Renal cortex interstitium (tissue), 11 donors: ENCODE results near the gene CDH18. TPM values are rescaled to one million over a fixed set of nuclear protein-coding genes. Genes with fewer than 3 reads are reported as not detected.

Source experiments
- DNase-seq, 11 donors: peaks; one replicate each; pipeline ENCODE4 v3.0.0-alpha.2; 2013; ENCODE audit warnings: low read depth in 9 of 11, low spot score in 4 of 11; ENCODE audit errors: extremely low read depth in 1 of 11
- polyA plus RNA-seq, 3 donors: library from polyadenylated mRNA; unstranded; fragments of 120-200 nt; gene quantifications; one replicate each; pipeline ENCODE4 v1.2.1, GENCODE V29; 2013; ENCODE audit not compliant: insufficient read length in 3 of 3

CDH18 gene
- polyA plus RNA-seq, 3 donors = 0.55 to 1.5 (median 1.0) TPM

DNA sequence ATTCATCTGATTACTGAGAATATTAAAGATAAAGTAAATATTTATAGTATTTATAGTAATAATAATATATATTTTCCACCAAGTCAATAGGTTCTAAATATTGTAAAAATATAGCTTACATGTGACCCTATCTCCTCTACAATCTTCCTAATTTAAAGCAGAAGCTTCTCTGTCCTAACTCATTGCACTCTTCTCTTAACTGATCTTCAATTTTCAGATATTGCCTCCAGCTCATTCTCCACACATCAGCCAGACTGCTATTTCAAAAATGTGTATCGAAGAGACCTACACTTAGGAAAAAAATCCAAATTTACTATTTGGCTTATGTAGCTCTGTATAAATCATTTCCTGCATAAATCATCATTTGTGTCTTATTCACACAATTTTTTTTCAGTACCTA is 47.8 kb downstream of the CDH18 start:
- DNase-seq = no peak

DNA sequence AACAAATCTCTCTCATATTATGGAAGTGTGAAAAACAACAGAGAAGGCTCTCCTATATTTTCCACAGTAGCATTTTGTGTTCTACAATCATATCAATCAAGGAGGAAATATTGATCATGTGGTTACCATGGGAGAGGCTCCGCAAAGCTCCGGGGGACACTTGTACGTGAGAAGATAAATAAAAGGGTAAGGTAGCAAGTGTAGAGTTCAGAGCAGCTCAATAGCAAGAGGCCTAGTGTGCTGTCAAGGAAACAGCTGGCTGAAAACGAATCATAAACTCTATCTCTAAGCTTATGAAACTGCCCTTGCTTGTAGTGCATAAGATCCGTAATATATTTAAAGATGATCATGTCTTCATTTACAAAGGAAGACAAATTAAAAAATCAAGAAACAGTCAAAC is 57.5 kb downstream of the CDH18 start:
- DNase-seq = no peak

DNA sequence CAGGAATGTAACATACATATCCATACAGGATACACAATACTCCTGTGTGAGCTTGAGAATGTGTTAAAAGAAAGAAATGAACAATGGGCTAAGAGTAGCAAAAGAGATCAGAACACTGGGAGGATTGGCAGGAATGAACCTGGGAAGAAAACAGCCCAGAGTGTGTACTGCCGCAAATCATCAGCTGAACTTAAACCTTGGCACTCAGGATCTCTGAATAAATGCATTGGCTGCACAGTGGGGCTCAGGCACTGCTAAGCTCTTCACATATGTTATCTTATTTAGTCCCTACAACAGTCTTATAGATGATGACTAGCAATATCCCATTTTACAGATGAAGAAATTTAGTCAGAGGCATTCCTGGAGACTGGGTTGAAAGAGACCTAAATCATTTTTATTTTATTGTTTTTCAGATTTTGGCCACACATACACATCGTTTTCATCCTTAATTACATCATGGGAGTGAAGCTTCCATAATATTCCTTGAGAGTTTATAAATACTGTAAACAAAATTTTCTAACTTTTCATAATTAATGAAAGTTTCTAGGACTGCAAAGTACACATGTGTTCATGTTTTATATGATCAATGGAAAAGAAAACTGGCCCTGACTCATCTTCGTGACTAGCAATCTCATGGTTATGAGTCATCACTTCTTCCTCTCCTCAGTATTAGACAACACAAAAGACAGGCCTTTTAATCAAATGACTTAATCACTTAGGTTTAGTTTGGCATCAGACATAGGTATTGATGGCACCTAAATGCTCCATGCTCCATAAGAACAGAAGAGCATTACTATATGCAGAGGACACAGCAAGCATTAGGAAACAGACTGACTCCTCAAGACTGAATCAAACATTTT is 59.2 kb downstream of the CDH18 start:
- no peak for DNase-seq

DNA sequence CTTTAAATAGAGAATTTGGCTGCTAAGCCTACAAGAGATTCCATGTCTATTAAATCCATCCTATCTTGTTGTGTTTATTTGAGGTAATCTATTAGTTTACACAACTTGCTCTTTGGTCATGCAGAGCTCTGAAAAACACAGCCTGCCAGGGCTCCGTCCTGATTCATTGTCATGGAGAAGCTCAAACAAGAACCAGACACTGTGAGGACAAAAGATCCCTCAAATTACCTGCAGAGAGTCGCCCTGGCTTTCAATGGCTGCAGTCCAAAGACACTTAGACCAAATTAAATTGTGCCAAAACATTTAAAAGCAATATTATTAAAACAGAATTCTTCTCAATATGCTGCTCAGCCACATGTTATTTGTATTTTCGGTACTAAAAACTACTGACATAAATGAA is 60.1 kb downstream of the CDH18 start:
- no peak for DNase-seq

DNA sequence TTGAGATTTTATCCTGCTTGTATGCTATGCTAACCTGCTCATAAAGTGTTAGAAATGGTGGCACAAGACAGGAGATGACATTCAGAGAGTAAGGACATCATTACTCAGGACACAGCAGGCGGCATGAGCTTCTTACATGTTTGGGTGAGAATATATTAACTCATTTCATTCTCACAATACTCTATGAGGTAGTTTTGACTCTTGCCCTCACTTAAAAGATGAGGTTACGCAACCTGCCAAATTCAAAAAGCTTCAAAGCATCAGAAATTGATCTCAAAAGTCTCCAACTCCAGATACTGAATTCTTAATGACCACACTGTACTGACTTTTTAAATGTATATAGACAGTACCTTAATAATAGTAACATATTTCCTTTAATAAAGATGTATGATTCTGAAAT is 60.8 kb downstream of the CDH18 start:
- DNase-seq = no peak

DNA sequence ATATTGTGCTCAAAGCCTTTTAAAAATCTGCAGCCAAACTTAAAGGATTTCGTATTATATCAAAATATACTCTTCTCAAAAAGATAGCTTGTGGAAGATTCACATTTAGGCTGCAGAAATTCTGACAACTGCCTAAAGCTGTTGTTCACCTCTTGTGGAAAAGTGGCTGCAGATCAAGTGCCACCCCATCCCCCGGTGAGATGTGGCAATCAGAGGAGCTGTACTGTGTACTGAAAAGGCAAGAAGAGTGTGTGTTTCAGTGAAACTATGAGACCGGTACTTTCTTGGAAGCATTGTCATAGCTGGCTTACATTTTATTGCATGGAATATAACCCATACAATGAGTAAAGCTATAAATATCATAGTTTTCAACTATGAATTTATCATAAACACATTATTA is 64.3 kb downstream of the CDH18 start:
- DNase-seq = no peak

DNA sequence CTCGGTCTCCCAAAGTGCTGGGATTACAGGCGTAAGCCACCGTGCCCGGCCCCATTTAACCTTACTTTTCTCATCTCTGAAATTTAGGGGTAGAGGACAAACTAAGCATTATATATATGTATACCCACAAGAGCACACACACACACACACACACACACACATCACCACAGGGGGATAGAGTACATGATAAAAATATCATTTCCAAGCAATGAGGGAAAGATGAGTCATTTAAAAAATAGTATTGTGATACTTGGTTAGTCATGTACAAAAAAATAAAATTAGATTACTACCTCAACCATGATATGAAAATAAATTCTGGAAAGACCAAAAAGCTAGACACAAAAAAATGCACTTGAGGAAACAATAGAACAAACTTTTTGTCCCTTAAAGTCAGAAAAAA is 67.2 kb downstream of the CDH18 start:
- DNase-seq = no peak

DNA sequence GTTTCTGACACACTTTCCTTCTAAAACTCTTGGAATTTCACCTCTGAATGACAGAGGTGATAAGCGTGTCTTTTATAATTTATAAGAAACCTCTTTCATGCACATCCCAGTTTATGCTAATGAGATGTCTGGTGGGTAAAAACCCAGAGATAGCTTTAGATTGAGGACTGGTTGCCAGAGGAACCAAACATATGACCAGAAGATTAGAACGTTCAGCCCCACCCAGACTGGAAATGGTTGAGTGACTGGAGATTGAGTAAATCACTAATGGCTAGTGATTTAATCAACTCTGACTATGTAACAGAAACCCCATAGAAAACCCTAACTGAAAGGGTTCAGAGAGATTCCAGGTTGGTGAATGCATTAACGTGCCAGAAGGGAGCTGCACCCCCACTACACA is 69.2 kb downstream of the CDH18 start:
- DNase-seq = no peak

DNA sequence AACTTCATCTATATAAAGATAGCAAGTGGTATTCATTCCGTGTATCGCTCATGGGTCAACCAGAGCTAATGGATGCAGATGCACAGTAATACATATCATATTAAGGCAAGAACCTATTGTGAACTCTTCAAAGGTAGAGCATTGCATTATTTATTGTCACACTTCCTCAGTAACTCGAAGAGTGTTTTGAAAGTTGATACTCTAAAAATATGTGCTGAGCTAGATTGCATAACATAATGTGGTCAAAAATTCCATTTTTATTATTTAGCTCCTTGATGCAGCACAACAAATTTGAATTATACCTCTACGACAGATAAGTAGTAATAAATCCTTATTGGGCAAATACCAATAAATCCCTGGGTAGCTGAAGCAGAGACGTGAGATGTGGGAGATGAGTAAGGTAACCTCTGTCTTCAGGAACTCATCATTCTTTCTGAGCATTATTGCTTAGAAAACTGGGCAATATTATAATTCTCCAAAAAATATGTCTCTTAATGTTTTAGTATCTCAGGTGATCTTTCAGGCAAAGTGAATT is 70.3 kb downstream of the CDH18 start:
- no peak for DNase-seq

DNA sequence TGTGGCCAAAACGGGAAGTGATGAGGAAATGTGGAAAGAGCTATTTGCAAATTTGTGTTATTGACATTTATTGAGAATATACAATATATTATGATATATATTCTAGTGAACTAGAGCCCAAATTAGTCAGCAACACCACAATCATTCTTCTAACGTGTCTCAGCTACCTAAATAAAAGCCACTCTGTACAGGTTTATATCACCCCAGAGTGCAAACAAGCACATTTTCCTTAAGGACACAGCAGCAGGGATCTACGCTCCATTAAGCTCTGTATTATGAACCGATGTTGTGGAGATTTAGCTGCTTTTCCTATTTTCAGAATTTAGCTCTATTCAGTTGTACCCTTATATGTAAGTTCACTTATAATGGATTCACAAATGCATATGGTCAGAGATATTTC is 77.9 kb downstream of the CDH18 start:
- DNase-seq = no peak

DNA sequence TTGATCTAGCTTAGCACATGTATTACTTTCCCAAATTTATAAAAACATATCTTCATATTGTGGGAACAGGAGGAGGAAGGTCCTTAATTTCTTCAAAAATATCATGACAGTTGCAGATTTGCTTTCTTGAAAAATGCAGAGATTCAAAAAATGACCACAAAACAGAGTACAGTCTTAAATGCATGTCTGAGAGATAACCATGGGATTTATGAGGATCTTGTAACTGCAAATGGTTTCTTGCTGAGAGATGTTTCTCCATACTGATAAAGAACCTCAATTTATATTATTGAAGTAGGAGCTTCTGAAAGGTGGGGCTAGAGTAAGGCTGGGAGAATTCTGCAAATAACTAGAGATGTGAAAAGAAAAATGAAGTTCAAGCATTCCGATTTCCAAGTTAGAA is 83.2 kb downstream of the CDH18 start:
- DNase-seq = no peak

DNA sequence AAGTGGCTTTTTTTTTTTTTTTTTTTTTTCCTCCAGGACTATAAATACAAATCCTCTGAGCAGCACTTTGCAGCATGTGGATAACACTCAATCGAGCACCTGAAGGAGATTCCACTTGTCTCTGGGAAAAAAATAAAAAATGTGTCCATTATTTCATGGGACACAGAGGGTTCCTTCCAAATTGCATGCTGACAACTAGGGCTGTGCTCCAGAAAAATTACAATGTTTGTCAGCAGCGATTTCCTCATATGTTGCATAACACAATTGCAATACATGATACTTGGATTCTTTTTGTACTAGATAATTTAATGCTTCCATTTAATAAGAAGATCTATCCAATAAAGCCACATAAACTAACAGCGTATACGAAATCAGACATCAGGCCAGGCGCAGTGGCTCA is 84.4 kb downstream of the CDH18 start:
- no peak for DNase-seq

DNA sequence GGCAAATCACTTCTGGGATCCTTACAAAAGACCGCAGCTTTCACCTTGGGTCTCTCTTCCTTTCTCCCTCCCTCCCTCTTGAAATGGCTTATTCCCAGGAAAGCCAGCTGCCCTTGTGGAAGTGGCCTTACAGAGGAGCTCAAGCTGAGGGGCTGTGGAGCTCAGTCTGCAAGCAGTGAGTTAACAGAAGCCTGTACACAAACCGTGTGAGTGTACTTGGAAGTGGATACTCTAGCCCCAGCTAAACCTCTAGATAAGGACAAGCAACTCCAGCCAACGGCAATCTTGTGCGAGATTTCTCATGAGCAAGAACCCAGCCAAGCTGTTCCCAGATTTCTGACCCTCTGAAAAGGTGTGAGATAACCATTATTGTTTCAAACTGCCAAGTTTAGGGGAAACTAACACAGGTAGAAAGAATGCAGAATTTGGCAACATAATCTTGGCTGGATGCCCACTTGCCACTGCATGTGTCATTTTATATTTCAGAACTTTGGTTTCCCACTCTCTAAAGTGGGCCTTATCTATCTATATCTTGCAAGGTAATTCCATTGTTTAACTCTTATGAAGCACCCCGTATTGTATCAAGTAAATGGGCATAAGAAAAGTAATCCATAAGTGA is 85.6 kb downstream of the CDH18 start:
- no peak for DNase-seq

DNA sequence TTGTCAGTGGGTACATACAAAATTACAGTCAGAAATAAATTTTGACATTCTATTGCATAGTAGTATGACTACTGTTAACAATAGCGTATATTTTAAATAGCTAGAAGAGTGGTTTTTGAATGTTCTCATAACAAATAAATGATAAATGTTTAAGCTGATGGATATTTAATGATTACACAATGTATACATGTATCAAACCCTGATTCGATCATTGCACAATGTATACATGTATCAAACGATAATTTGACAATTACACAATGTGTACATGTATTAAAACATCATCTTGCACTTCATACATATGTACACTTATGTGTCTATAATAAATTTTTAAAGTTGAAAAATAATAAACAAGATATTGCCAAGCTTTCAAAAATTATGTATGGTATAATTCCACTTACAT is 87.7 kb downstream of the CDH18 start:
- no peak for DNase-seq

DNA sequence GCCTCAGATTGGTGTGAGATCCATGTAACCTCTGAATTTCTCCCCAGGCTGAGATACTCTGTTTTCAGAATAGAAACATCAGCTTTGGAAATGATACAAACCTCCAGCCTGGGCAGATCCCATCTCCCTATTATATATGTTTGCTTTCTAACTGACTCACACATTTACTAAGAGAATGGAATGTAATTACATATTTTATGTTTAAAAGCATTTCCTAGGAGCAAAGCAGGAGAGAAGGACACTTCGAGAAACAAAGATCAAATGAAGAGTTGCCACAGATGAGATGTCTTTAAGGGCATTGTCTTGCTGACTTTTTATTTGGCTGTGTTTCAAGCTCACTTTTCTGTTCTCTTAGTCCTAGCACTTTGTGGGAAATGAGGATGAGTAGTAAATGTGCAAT is 96.3 kb downstream of the CDH18 start:
- DNase-seq = no peak

DNA sequence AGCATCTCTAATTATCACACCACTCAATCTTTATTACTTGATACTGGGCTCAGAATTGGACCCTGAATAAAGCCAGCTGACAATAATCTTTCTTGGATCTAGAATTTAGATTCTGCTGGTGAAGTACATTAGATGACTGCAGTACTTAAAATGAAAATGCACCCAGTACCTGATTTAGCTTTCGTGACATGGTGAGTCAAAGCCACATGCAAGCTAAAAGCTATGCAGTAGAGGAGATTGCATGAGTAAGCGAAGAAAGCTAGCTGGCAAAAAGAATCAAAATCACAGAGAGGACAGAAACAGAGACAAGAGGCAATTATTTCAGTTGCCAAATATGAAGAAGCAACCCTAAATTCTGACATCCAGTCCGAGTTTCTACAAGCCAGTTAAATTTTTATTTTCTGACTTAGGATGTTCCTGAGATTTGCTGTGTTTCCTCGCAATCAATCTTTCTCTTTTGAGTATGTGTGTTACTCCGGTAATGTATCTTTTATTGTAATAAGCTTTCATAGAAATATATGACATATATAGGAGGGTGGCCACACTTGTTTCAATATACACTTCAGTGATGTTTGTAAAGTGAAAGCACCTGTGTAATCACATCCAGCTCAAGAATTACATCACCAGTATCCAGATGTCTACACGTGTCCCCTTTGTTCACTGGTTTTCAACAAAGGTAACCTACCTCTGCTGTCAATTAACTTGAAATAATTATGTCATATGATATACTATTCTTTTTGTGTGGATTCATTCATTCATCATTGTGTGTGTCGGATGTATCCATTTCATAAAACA is 101.7 kb downstream of the CDH18 start:
- no peak for DNase-seq

DNA sequence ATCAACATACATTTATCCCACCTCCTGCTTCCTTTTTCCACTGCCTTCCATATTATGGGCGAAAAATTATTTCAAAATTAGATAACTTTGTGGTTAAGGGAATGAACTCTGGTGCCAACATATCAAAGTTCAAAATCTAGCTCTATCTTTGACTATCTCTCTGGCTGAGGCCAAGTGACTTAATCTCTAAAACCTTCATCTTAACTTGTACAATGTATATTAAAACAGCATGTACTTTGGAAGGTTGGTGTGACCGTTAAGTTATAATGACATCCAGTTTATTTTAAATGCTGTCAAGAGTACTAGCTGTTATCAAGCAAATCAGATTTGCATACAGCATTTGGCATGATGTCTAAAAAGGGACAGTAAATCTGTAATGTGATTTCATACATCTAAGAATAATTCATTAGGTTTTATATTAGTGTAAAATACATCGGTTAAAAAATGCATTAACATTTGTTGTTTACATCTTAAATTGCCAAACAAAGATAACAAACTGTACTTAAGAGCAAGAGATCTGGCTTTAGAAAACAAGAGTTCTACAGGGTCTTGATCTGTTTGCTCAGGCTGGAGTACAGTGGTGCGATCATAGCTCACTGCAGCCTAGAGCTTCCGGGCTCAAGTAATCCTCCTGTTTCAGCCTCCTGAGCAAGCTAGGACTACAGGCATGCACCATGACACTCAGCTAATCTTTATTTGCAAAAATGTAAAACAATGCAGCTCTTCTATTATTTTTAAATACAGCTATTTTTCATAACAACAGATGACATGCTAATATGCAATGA is 102.8 kb downstream of the CDH18 start:
- DNase-seq = no peak

DNA sequence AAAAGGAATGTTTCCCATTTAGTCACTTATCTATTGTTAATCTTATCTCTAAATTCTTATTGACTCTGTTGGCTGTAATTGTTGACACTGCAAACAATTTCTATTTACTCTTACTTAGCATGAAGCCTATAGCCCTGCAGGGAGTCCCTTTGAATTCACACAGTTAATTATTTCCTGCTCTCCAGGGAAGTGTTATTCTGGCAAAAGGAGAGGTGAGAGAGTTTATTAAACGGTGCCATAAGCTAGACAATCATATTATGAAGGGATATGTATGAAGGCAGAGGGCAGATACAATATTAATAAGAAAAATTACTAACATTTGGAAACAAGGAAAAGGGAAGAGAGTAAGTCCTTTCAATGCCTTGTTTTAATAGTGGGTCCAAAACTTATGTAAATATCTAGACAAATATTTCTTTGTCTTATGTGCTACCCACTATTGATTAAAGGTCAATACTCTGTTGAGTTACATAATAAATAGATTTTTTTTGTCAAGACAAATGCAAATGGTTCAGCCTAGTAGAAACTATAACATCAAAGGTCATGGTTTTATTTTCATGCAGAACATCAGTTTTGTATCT is 107.1 kb downstream of the CDH18 start:
- no peak for DNase-seq

DNA sequence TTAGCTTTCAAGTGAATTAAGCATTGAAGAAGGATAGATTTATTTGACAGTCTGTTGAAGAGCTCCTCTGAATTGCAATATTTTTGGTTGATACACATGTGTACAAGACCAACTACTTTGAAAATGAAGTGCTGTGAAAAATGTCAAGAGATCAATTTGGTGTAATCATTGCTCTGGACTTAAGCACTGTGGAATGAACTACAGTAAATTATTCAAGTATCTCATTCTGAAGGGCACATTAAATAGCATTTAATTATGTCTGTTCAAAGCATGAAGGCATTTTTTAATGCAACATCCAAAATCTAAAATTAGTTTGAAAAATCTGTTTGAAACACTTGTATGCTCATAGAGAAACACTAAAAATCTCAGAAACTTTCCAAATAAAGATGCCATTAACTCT is 107.5 kb downstream of the CDH18 start:
- DNase-seq = no peak
